VCaP (cell line): ENCODE data around the gene MICAL3.

Source experiments
- H3K27ac ChIP-seq: fragments of 450-650 bp; 2 replicates; pipeline ENCODE4 v1.5.1; 2017
- CTCF ChIP-seq: fragments of 450-650 bp; conservative IDR thresholded peaks from 2 replicates; pipeline ENCODE4 v1.5.1; 2017; ENCODE audit warnings: mild to moderate bottlenecking, moderate library complexity

The MICAL3 gene

GRCh38 chr22:17976121-17976520, 48.2 kb downstream of the MICAL3 start:
- no peak for TF ChIP-seq CTCF
- H3K27ac ChIP-seq: no peak overlapping the region

GRCh38 chr22:17974703-17975372, 49.5 kb downstream of the MICAL3 start:
- no peak for TF ChIP-seq CTCF
- no peak overlapping the region for H3K27ac ChIP-seq

- H3K27ac ChIP-seq: no peak overlapping the region
- no peak for TF ChIP-seq CTCF
Measured at GRCh38 chr22:17974087-17974486, 50.3 kb downstream of the MICAL3 start.

GRCh38 chr22:17973217-17973616, 51.1 kb downstream of the MICAL3 start:
- no peak overlapping the region for H3K27ac ChIP-seq
- no peak for TF ChIP-seq CTCF

GRCh38 chr22:17972385-17973191, 51.8 kb downstream of the MICAL3 start:
- no peak for TF ChIP-seq CTCF
- H3K27ac ChIP-seq: no peak overlapping the region

- H3K27ac ChIP-seq: no peak overlapping the region
- TF ChIP-seq CTCF: no peak
Measured at GRCh38 chr22:17971711-17972110, 52.6 kb downstream of the MICAL3 start.

GRCh38 chr22:17970201-17970708, 54.1 kb downstream of the MICAL3 start:
- TF ChIP-seq CTCF: no peak
- H3K27ac ChIP-seq: no peak overlapping the region
